Measurements from ENCODE around the gene ITFG2.

- TF ChIP-seq CTCF (IDR thresholded peaks at IDR 0.05; ENCODE audit: low read depth, low read length, poor library complexity, severe bottlenecking), result no peak
- no peak for TF ChIP-seq EZH2phosphoT487 (IDR thresholded peaks at IDR 0.05; ENCODE audit: borderline replicate concordance, low read length)
Observed at GRCh38 chr12:2860170-2860569, 47.7 kb downstream of the ITFG2 start.

Measured in DOHH2 (cell line).